BLaER1 (cell line): ENCODE measurements around the gene TNFAIP2.
"Not testable (repeated sequence)": the region's sequence is repeated elsewhere in the genome, so short reads cannot be mapped to it uniquely, and the experiment has no call there.

Experiments
- H3K27ac ChIP-seq: shearing (Covaris generic); formaldehyde crosslinking; 2 replicates; pipeline ENCODE4 v1.8.1; 2022
- H3K27me3 ChIP-seq: shearing (Covaris generic); formaldehyde crosslinking; 2 replicates; pipeline ENCODE4 v1.8.1; 2022
- H3K36me3 ChIP-seq: shearing (Covaris generic); formaldehyde crosslinking; 2 replicates; pipeline ENCODE4 v1.8.1; 2022
- H3K4me1 ChIP-seq: shearing (Covaris generic); formaldehyde crosslinking; 2 replicates; pipeline ENCODE4 v1.8.1; 2022
- H3K4me2 ChIP-seq: shearing (Covaris generic); formaldehyde crosslinking; 2 replicates; pipeline ENCODE4 v1.8.1; 2022
- H3K4me3 ChIP-seq: shearing (Covaris generic); formaldehyde crosslinking; 2 replicates; pipeline ENCODE4 v1.8.1; 2022
- H3K9ac ChIP-seq: shearing (Covaris generic); formaldehyde crosslinking; 2 replicates; pipeline ENCODE4 v1.8.1; 2022
- H3K9me3 ChIP-seq: shearing (Covaris generic); formaldehyde crosslinking; 2 replicates; pipeline ENCODE4 v1.8.1; 2022
- H4K20me1 ChIP-seq: shearing (Covaris generic); formaldehyde crosslinking; 2 replicates; pipeline ENCODE4 v1.8.1; 2022
- Cebpa-rat ChIP-seq: shearing (Covaris generic); IDR thresholded peaks from 2 replicates; pipeline ENCODE4 v1.8.1; 2022

TNFAIP2 gene

DNA sequence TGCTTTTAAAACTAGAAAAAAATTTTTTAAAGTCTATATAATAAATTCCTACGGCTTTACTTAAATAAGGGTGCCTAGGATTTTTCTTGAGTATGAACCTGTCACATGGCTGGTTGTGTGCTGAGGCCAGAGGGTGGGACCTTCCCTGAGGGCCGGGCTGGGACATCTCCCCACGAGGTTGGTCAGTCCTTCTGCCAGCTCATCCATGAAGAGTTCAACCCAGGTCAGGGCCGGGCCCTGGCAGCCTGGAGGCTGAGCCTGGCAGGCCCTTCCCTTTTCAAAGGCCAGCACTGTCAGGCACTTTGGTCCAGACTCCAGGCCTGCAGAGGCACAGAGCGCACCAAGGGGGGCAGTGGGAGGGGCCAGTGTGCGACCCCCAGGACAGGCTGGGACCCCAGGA lies 31.7 kb downstream of the TNFAIP2 start:
- Histone ChIP-seq H3K36me3 (no peaks in the 10 kb centered on the region), H3K9ac (no peak overlapping the region), H3K9me3 (no peaks in the 10 kb centered on the region), H3K4me3 (no peak overlapping the region), H4K20me1 (no peaks in the 10 kb centered on the region), H3K27ac (no peak overlapping the region), H3K4me2 (no peak overlapping the region), H3K27me3 (no peaks in the 10 kb centered on the region), H3K4me1 (no peaks in the 10 kb centered on the region)
- no peak for TF ChIP-seq Cebpa-rat

DNA sequence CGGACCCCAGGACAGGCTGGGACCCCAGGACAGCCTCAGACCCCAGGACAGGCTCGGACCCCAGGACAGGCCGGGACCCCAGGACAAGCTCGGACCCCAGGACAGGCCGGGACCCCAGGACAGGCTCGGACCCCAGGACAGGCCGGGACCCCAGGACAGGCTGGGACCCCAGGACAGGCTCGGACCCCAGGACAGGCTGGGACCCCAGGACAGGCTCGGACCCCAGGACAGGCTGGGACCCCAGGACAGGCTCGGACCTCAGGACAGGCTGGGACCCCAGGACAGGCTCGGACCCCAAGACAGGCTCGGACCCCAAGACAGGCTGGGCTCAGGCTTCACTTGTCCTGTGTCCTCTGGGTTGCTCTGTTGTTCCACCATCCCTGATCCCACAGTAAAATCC lies 32.2 kb downstream of the TNFAIP2 start:
- H3K9ac ChIP-seq, H4K20me1 ChIP-seq, H3K4me3 ChIP-seq, H3K9me3 ChIP-seq, H3K27ac ChIP-seq, H3K36me3 ChIP-seq, H3K4me1 ChIP-seq, H3K27me3 ChIP-seq, H3K4me2 ChIP-seq: not testable (repeated sequence)

DNA sequence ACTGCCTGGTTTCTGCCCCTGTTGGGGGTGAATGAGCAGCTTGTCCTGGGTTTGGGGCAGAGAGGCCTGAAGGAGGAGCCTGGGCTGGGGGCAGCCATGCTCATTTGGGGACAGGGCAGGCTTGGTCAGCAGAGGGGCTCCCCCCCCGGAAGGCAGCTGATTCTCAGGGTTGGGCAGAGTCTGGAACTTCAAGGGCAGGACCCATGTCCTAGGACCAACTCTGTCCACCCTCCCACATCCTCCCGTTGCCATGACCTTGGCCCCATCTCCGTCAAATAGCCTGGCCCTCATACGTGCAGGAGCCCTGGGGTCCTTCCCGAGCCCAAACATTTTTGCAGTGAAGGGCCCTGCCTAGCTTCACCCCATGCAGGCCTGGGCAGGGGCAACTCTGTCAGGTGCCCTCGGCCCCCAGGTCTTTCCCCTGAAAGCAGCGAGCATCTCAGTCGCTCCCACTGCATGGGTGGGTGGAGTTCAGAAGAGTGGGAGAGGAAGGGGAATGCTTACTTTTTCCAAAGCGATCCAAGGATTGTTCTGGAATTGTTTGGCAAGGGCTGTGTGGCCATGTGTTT lies 32.6 kb downstream of the TNFAIP2 start:
- no peaks in the 10 kb centered on the region for H3K36me3 ChIP-seq
- H3K27ac ChIP-seq: no peak overlapping the region
- H3K4me3 ChIP-seq: no peak overlapping the region
- TF ChIP-seq Cebpa-rat: no peak
- H3K27me3 ChIP-seq: no peaks in the 10 kb centered on the region
- no peaks in the 10 kb centered on the region for H3K4me1 ChIP-seq
- no peaks in the 10 kb centered on the region for H3K9me3 ChIP-seq
- no peaks in the 10 kb centered on the region for H4K20me1 ChIP-seq
- H3K4me2 ChIP-seq: no peak overlapping the region
- no peak overlapping the region for H3K9ac ChIP-seq

DNA sequence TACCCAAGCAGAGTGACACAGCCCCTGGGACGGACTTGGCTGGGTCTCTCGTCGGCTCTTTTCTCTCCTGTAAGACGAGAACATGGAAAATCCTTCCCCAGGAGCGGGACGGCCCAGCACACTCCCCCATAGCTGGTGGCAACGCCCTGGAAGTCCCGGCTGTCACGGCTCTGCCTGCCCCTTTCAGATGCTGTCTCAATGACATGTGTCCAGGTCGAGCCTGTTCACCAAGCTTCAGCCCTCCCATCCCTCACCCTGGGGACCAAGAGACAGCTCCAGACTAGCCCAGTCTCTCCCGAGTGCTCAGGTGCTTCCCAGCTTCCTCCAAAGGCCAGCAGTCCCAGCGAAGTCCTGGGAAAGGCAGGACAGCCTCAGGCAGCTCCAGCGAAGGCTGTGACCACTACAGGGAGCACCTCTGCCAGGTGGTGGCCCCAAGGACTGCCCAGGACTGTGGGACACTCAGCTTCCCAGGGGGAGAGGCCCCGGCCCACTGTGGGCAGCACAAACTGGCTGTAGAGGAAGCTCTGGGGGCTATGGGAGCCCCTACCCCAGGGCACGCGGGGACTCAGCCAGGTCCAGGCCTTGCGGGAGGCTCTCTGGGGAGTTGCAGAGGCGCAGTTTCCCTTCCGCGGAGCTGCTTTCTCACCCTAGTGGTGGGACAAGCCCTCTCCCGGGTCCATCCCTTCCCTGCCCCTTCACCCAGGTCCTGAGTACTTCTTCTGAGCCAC lies 33.6 kb downstream of the TNFAIP2 start:
- Histone ChIP-seq H3K27me3 (no peaks in the 10 kb centered on the region), H3K4me2 (no peak overlapping the region), H3K27ac (no peak overlapping the region), H3K9ac (no peak overlapping the region), H3K4me3 (no peak overlapping the region), H3K36me3 (no peaks in the 10 kb centered on the region), H4K20me1 (no peaks in the 10 kb centered on the region), H3K4me1 (no peaks in the 10 kb centered on the region), H3K9me3 (peaks cover 6% of the 10 kb centered on the region)
- no peak for TF ChIP-seq Cebpa-rat

DNA sequence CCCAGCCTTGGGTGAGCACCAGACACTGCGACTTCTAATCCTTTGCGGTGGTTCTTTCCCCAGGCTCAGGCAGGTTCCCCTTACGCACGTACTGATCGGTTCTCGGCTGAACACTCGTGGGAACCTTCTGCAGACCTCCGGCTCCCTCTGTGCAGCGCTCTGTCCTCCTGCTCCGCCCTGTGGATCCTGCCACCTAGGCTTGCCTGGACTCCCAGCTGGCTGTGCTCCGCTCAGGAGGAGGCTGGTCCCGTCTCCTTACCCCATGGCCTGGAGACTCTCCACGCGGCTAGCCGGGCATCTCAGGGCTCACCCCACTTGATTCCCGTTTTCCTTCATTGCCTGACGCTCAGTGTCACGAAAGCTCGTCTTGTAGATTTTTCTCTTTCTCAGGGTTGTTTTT lies 34.7 kb downstream of the TNFAIP2 start:
- Histone ChIP-seq H3K9me3 (peaks cover 17% of the 10 kb centered on the region), H3K9ac (no peak overlapping the region), H4K20me1 (no peaks in the 10 kb centered on the region), H3K4me2 (no peak overlapping the region), H3K36me3 (no peaks in the 10 kb centered on the region), H3K27me3 (no peaks in the 10 kb centered on the region), H3K4me1 (no peaks in the 10 kb centered on the region), H3K27ac (no peak overlapping the region), H3K4me3 (no peak overlapping the region)
- TF ChIP-seq Cebpa-rat: no peak

DNA sequence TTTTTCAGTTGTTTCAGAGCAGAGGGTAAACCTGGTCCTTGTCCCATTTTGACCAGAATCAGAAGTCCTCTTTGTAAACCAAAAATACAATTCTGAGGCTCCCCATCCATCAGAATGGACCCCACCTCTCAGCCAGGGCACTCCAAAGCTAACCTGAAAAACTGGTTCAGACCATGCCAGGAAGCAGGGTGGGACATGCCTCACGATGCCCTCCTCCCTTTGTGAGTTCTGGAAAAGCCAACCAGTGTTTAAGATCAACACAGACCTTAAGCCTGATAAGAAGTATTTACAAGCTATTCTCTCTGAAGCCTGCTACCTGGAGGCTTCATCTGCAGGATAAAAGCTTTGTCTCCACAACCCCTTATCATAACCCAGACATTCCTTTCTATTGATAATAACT lies 35.4 kb downstream of the TNFAIP2 start:
- no peaks in the 10 kb centered on the region for H3K27me3 ChIP-seq
- no peak overlapping the region for H3K9ac ChIP-seq
- H3K9me3 ChIP-seq: peaks cover 17% of the 10 kb centered on the region
- TF ChIP-seq Cebpa-rat: no peak
- H3K4me2 ChIP-seq: no peak overlapping the region
- no peaks in the 10 kb centered on the region for H3K4me1 ChIP-seq
- H3K4me3 ChIP-seq: no peak overlapping the region
- no peaks in the 10 kb centered on the region for H3K36me3 ChIP-seq
- no peaks in the 10 kb centered on the region for H4K20me1 ChIP-seq
- H3K27ac ChIP-seq: no peak overlapping the region

DNA sequence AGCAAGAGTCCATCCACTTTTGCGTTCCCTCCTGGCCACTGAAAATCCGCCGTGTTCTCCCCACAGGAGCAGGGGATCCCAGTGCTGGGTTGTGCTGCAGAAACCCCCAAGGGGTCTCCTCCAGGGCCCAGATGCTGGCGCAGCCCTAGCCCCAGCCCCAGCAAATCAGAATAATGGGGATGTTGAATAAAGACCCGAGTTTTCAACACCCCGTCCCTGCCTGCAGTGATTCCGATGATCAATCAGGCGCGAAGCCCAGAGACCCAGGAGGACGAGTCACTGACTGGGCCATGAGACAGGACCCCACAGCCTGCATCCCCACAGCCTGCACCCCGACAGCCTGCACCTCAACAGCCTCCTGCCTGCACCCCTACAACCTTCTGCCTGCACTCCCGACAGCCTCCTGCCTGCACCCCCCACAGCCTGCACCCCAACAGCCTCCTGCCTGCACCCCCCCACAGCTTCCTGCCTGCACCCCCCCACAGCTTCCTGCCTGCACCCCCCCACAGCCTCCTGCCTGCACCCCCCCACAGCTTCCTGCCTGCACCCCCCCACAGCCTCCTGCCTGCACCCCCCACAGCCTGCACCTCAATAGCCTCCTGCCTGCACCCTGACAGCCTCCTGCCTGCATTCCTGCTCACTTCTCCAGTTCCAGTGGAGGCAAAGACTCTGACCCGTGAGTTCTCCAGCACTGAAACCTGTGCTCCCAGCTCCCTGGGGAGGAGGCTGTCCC lies 37.2 kb downstream of the TNFAIP2 start:
- TF ChIP-seq Cebpa-rat: no peak
- H3K27ac ChIP-seq: no peak overlapping the region
- H4K20me1 ChIP-seq: no peaks in the 10 kb centered on the region
- no peak overlapping the region for H3K4me3 ChIP-seq
- H3K36me3 ChIP-seq: no peaks in the 10 kb centered on the region
- H3K9ac ChIP-seq: no peak overlapping the region
- no peaks in the 10 kb centered on the region for H3K4me1 ChIP-seq
- H3K27me3 ChIP-seq: no peaks in the 10 kb centered on the region
- no peak overlapping the region for H3K4me2 ChIP-seq
- H3K9me3 ChIP-seq: peaks cover 17% of the 10 kb centered on the region

DNA sequence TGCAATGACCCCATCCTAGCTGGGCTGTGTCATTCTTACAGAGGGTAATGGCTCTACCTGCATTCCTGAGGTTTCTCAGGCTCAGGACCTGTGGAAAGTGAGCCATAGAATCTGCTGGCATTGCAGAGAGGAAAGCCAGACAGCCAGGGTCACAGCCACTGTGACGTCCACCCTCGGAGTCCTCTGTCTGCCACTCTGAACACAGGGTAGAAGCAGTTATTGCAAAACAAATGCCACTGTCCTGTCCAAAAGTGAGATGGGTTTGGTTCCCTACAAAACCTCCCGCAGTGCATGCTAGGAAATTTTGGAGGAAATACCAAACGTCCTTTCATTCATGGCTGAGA lies 37.8 kb downstream of the TNFAIP2 start:
- no peak overlapping the region for H3K4me2 ChIP-seq
- H4K20me1 ChIP-seq: no peaks in the 10 kb centered on the region
- no peaks in the 10 kb centered on the region for H3K27me3 ChIP-seq
- peaks cover 17% of the 10 kb centered on the region for H3K9me3 ChIP-seq
- H3K9ac ChIP-seq: no peak overlapping the region
- no peaks in the 10 kb centered on the region for H3K4me1 ChIP-seq
- no peak for TF ChIP-seq Cebpa-rat
- no peaks in the 10 kb centered on the region for H3K36me3 ChIP-seq
- H3K4me3 ChIP-seq: no peak overlapping the region
- no peak overlapping the region for H3K27ac ChIP-seq

DNA sequence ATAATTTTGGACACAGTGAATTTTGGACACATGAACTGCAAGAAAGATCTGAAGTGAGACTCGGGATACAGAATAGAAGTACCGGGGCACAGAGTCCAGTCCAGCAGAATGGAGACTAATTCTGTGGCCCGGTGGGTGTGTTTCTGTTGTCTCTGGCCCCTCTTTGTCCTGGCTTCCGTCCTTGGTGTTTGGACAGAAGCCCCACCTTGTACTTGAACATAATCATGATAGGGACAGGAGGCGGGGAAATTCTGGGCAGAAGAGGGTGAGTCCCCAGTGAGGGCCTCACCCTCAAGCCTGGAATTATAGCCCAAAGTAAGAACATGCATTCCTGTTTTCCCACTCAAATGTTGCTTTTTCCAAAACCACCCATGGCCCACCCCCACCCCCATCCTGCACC lies 39.9 kb downstream of the TNFAIP2 start:
- no peaks in the 10 kb centered on the region for H3K27me3 ChIP-seq

DNA sequence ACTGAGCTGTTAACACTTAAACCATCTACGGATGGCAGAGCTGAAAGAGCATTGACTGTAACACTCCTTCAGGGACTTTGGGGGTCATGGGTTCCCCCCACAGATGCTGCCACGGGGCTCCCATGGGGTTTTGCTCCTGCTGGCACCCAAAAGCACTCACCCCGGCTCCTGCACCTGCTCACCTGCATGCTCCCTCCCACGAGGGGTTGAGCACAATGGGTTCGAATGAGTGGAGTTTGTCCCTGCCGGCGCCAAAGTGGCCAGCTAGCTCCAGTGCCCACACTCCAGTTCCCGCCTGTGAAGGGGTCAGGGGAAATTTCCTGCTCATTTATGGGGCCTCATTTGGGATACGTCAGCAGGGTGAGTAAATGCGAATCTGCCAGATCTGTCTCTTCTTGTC lies 40.7 kb downstream of the TNFAIP2 start:
- Histone ChIP-seq H3K27me3 (no peaks in the 10 kb centered on the region), H3K9me3 (peaks cover 31% of the 10 kb centered on the region), H3K4me2 (no peak overlapping the region), H3K36me3 (no peaks in the 10 kb centered on the region), H3K4me1 (no peaks in the 10 kb centered on the region), H3K27ac (no peak overlapping the region), H4K20me1 (no peaks in the 10 kb centered on the region), H3K9ac (no peak overlapping the region), H3K4me3 (no peak overlapping the region)
- TF ChIP-seq Cebpa-rat: no peak

More for the DNA sequence above, 39.9 kb downstream of the TNFAIP2 start:
- TF ChIP-seq Cebpa-rat: no peak
- Histone ChIP-seq H3K4me3 (no peak overlapping the region), H3K9ac (no peak overlapping the region), H3K9me3 (peaks cover 24% of the 10 kb centered on the region), H3K27ac (no peak overlapping the region), H4K20me1 (no peaks in the 10 kb centered on the region), H3K4me1 (no peaks in the 10 kb centered on the region), H3K4me2 (no peak overlapping the region), H3K36me3 (no peaks in the 10 kb centered on the region)
